SK-N-SH (cell line): ENCODE measurements around the gene PRAMEF6. TPM values are rescaled to one million over a fixed set of nuclear protein-coding genes. Genes with fewer than 3 reads are reported as not detected.
"Not testable (repeated sequence)": the region's sequence is repeated elsewhere in the genome, so short reads cannot be mapped to it uniquely, and the experiment has no call there.

Experiments used
- CTCF ChIA-PET: fragments of 300-600, 350-600 bp; formaldehyde crosslinking; extraction: SDS; loops from one replicate; lab custom pipeline; 2021; lab: Yijun Ruan, JAX
- POLR2A ChIA-PET: fragments of 350-600 bp; sonication (Branson Sonifier 250); formaldehyde crosslinking; extraction: SDS; loops from one replicate; lab custom pipeline; 2020; ENCODE audit warnings: antibody characterized with exemption, inconsistent platforms; lab: Yijun Ruan, JAX
- DNase-seq: peaks from one replicate; pipeline ENCODE4 v3.0.0; 2012
- H2AFZ ChIP-seq: fragments of 200-600 bp; sonication (generic); 2 replicates; pipeline ENCODE4 v1.8.1; 2016; ENCODE audit warnings: antibody characterized with exemption, mild to moderate bottlenecking, low read depth
- H3F3A ChIP-seq: fragments of 200-600 bp; sonication (generic); replicated peaks from 2 replicates; pipeline ENCODE3; 2016; ENCODE audit warnings: antibody characterized with exemption, mild to moderate bottlenecking; ENCODE audit not compliant: insufficient read depth
- H3K27ac ChIP-seq, 2 experiments: fragments of 200-500 bp in 1 of 2; fragments of 200-600 bp in 1 of 2; sonication (Bioruptor generic) in 1 of 2; sonication (generic), shearing (Covaris generic) in 1 of 2; 2 replicates each; pipeline versions ENCODE4 v1.5.1 to v1.6.1; 2014 to 2016; ENCODE audit warnings: low read depth in 2 of 2, inconsistent platforms in 1 of 2, low read length in 1 of 2, mild to moderate bottlenecking in 1 of 2, mixed read lengths in 1 of 2
- H3K27me3 ChIP-seq: fragments of 200-600 bp; sonication (generic), shearing (Covaris generic); 2 replicates; pipeline ENCODE4 v1.6.1; 2016; ENCODE audit warnings: mixed run types; ENCODE audit not compliant: insufficient read depth
- H3K36me3 ChIP-seq, 2 experiments: fragments of 200-500 bp in 1 of 2; fragments of 200-600 bp in 1 of 2; sonication (Bioruptor generic) in 1 of 2; sonication (generic) in 1 of 2; replicated peaks in 1 of 2; 2 replicates each; pipeline versions ENCODE3 to v1.5.1; 2014 to 2016; ENCODE audit warnings: low read length in 1 of 2, mild to moderate bottlenecking in 1 of 2; ENCODE audit not compliant: insufficient read depth in 2 of 2, control insufficient read depth in 1 of 2
- H3K4me1 ChIP-seq, 2 experiments: fragments of 200-500 bp in 1 of 2; fragments of 200-600 bp in 1 of 2; sonication (Bioruptor generic) in 1 of 2; sonication (generic), shearing (Covaris generic) in 1 of 2; 2 replicates each; pipeline versions ENCODE4 v1.5.1 to v1.6.1; 2014 to 2016; ENCODE audit warnings: low read depth in 1 of 2, low read length in 1 of 2, mixed run types in 1 of 2; ENCODE audit not compliant: insufficient read depth in 2 of 2, control insufficient read depth in 1 of 2
- H3K4me2 ChIP-seq: fragments of 200-600 bp; sonication (generic), shearing (Covaris generic); 2 replicates; pipeline ENCODE4 v1.6.1; 2017; ENCODE audit warnings: mixed run types
- H3K4me3 ChIP-seq, 2 experiments: fragments of 200-500 bp in 1 of 2; fragments of 200-600 bp in 1 of 2; sonication (Bioruptor generic) in 1 of 2; sonication (generic), shearing (Covaris generic) in 1 of 2; 2 replicates each; pipeline versions ENCODE4 v1.5.1 to v1.8.1; 2014 to 2016; ENCODE audit warnings: low read depth in 2 of 2, inconsistent platforms in 1 of 2, low read length in 1 of 2, mild to moderate bottlenecking in 1 of 2, mixed read lengths in 1 of 2, moderate library complexity in 1 of 2
- H3K79me2 ChIP-seq: fragments of 200-600 bp; sonication (generic); 2 replicates; pipeline ENCODE4 v1.8.1; 2017; ENCODE audit warnings: mild to moderate bottlenecking; ENCODE audit not compliant: insufficient read depth
- H3K9ac ChIP-seq: fragments of 200-600 bp; sonication (generic); 2 replicates; pipeline ENCODE4 v1.6.1; 2017; ENCODE audit warnings: mixed run types
- H3K9me2 ChIP-seq: fragments of 200-600 bp; sonication (generic); 2 replicates; pipeline ENCODE4 v1.6.1; 2017; ENCODE audit warnings: mixed run types
- H3K9me3 ChIP-seq: fragments of 200-600 bp; sonication (generic); 2 replicates; pipeline ENCODE4 v1.6.1; 2017; ENCODE audit warnings: mixed run types, mild to moderate bottlenecking, moderate library complexity
- H4K20me1 ChIP-seq: fragments of 200-600 bp; sonication (generic); 2 replicates; pipeline ENCODE4 v1.6.1; 2017; ENCODE audit warnings: mild to moderate bottlenecking, mixed run types; ENCODE audit not compliant: insufficient read depth
- CTCF ChIP-seq: fragments of 200-600 bp; sonication (generic); IDR thresholded peaks from 2 replicates; pipeline ENCODE4 v1.6.1; 2017; ENCODE audit warnings: antibody characterized with exemption, mild to moderate bottlenecking, moderate library complexity
- WGBS: methylation state at CpG from one replicate; pipeline ENCODE4 v1.1.6; 2017; ENCODE audit warnings: low lambda C conversion rate; 5-methylcytosine and 5-hydroxymethylcytosine counted together
- polyA plus RNA-seq, 3 experiments: library from polyadenylated mRNA; depleted of rRNA; stranded (reverse); fragments of >200 nt; gene quantifications; 2 replicates each; pipeline ENCODE4 v1.2.3, GENCODE V29; 2012

Gene PRAMEF6
- polyA plus RNA-seq (2012; rRNA removed): not detected in 2 replicates
- not detected in 2 replicates for polyA plus RNA-seq (2012; cell fraction: cytosol; rRNA removed)
- polyA plus RNA-seq (2012; cell fraction: nucleus; rRNA removed): not detected in 2 replicates

- H3K36me3 ChIP-seq, H3K4me2 ChIP-seq, H3F3A ChIP-seq, H3K9ac ChIP-seq, H3K27ac ChIP-seq, H3K4me1 ChIP-seq, H3K79me2 ChIP-seq, H2AFZ ChIP-seq, H3K9me2 ChIP-seq, H3K4me3 ChIP-seq, H4K20me1 ChIP-seq, DNase-seq, CTCF ChIA-PET, H3K27me3 ChIP-seq, H3K9me3 ChIP-seq, POLR2A ChIA-PET: not testable (repeated sequence)
- WGBS: 1% methylated on average over 4 of the region's 4 CpGs
Observed at GRCh38 chr1:12947480-12947879, at the start of gene PRAMEF6. Gene PRAMEF6, minus strand, starts transcription at chr1:12947580. Its CDS starts 5,062 bp downstream, at chr1:12942518.

DNA sequence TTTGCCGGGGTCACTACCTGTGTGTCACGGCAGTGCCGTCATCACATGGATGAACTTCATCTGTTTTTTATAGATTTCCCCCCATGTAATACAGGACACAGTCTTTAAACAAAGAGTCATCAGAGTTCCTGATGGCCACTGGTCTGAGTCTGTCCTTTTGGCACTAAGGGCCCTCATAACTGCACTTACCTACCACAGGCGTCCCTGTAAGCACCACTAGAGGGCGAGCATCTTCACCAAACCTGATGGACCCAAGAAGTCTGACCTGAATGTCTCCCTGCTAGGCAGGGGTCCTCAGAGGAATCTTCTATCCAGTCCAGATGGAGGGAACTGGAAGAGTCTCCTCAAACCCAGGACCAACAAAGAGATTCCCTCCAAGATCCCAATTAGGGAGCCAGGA lies 23.0 kb downstream of the PRAMEF6 start:
- 2% methylated on average over 5 of the region's 5 CpGs for WGBS
- H3K4me3 ChIP-seq: not testable (repeated sequence)

DNA sequence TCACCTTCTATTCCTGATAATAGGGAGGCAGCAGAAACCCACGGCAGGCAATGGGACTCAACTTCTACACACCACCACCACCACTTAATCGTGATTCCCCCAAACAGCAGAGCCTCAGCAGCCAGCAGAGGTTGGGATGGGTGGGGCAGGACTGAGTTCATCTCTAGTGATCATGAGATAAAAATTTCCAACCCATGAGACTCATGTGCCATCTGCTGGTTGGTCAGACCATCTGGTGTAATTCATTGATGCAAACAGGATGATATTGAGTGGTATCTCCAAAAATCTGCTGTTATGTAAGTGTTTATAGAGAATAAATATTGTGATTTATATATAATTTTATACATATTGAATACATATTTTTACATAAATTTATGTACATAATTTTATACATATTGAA lies 25.6 kb downstream of the PRAMEF6 start:
- CTCF ChIA-PET, H3K27ac ChIP-seq, H3F3A ChIP-seq, H3K4me2 ChIP-seq, H3K4me1 ChIP-seq, DNase-seq, H3K27me3 ChIP-seq, H2AFZ ChIP-seq, H4K20me1 ChIP-seq, H3K36me3 ChIP-seq, H3K9me3 ChIP-seq, POLR2A ChIA-PET, H3K9me2 ChIP-seq, H3K4me3 ChIP-seq, H3K79me2 ChIP-seq, H3K9ac ChIP-seq: not testable (repeated sequence)
- 0% methylated on average over 2 of the region's 2 CpGs for WGBS

More for the DNA sequence above, 23.0 kb downstream of the PRAMEF6 start:
- H3K4me1 ChIP-seq, H3K36me3 ChIP-seq, H3K27ac ChIP-seq, H3K4me2 ChIP-seq, H3K9me2 ChIP-seq, POLR2A ChIA-PET, H3F3A ChIP-seq, H4K20me1 ChIP-seq, H3K79me2 ChIP-seq, H2AFZ ChIP-seq, CTCF ChIA-PET, H3K27me3 ChIP-seq, H3K9ac ChIP-seq, H3K9me3 ChIP-seq, DNase-seq: not testable (repeated sequence)
- peak; percentile 36; the same call in 1 of the 2 replicates for TF ChIP-seq CTCF

DNA sequence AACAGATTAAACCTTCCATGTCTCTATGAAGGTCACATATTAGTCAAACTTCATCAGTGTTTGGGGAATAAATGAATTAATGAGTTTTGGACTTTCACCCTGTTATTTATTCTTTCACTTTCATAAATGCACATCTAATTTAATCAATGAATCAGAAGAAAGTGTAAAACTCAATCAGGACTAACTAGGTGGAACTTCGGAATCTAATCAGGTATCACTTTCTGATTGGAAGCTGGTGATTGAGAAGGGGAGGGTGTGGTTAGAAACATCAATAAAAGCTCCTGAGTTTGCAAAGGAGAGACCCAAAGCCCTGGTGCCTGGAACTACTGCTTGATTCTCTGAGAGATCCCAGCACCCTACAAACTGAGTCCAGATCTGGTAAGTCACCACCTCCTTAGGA lies 31.1 kb downstream of the PRAMEF6 start, which contains the start of gene PRAMEF7:
PRAMEF7 (plus strand) TSS at position 301 of the 400 bp plus-strand sequence. CDS start 1,083 bp downstream, outside the sequence.
- H3K4me3 ChIP-seq, H3K27me3 ChIP-seq, H3K9me2 ChIP-seq, H4K20me1 ChIP-seq, CTCF ChIA-PET, H3F3A ChIP-seq, H3K9ac ChIP-seq, POLR2A ChIA-PET, H2AFZ ChIP-seq, H3K4me1 ChIP-seq, H3K36me3 ChIP-seq, H3K9me3 ChIP-seq, H3K27ac ChIP-seq, DNase-seq, H3K4me2 ChIP-seq, H3K79me2 ChIP-seq: not testable (repeated sequence)
- WGBS: no CpG with 5 or more reads among the region's 1 CpG

- POLR2A ChIA-PET: not testable (repeated sequence)
- WGBS: 17% methylated on average over 5 of the region's 5 CpGs
Observed at GRCh38 chr1:12903793-12904572, 43.4 kb downstream of the PRAMEF6 start.

DNA sequence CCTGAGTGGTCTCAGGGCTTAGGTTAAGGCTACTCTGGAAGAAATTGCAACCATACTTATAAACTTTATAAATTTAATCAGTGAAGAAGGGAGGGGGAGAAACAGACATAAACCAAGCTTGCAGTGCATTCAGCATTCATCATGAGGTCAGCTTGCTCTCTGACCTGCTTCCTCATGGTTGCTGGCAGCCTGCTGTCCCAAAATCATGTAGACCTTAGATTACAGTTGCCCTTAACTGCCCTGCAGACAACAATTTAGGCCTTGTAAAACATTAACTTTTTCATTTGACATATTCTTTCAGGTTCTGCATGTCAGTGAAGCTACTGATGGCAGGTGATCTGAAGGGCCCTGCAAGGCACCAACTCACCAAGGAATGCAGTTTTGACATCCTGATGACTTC lies 48.2 kb downstream of the PRAMEF6 start:
- H3K9me3 ChIP-seq, H3K4me2 ChIP-seq, H3K36me3 ChIP-seq, H3K4me3 ChIP-seq, H2AFZ ChIP-seq, DNase-seq, H3K4me1 ChIP-seq, H3K79me2 ChIP-seq, H4K20me1 ChIP-seq, H3K9me2 ChIP-seq, H3F3A ChIP-seq, H3K9ac ChIP-seq, H3K27ac ChIP-seq, CTCF ChIA-PET, POLR2A ChIA-PET, H3K27me3 ChIP-seq: not testable (repeated sequence)

More at GRCh38 chr1:12903793-12904572, 43.4 kb downstream of the PRAMEF6 start:
- DNase-seq, H3K27ac ChIP-seq, H3K9me3 ChIP-seq, H3K9ac ChIP-seq, H3K79me2 ChIP-seq, H4K20me1 ChIP-seq, H3K4me2 ChIP-seq, H3K4me1 ChIP-seq, H3K4me3 ChIP-seq, CTCF ChIA-PET, H3K27me3 ChIP-seq, H3F3A ChIP-seq, H3K36me3 ChIP-seq, H2AFZ ChIP-seq, H3K9me2 ChIP-seq: not testable (repeated sequence)
